Endothelial cell of umbilical vein (primary cell): ENCODE results near the gene RTEL1.
A peak's percentile ranks its signal among the peaks of the same experiment; 100 is the strongest.

Source experiments
- CTCF ChIP-seq, 2 donors: IDR thresholded peaks; 1 replicate in 1 of 2; 2 replicates in 1 of 2; pipeline ENCODE4 v1.5.1; 2011; ENCODE audit warnings: low read length in 2 of 2, mild to moderate bottlenecking in 2 of 2, moderate library complexity in 2 of 2, control low read depth in 1 of 2, inconsistent platforms in 1 of 2, low read depth in 1 of 2; ENCODE audit not compliant: insufficient read depth in 1 of 2; ENCODE audit errors: extremely low read depth in 1 of 2
- EZH2 ChIP-seq: IDR thresholded peaks from 2 replicates; pipeline ENCODE4 v1.6.1; 2012; ENCODE audit warnings: borderline replicate concordance, low read depth, mild to moderate bottlenecking, moderate library complexity, low read length, inconsistent platforms; ENCODE audit not compliant: severe bottlenecking
- MAX ChIP-seq: IDR thresholded peaks from 2 replicates; pipeline ENCODE4 v1.6.1; 2011; ENCODE audit not compliant: insufficient read depth, insufficient read length
- MYC ChIP-seq: IDR thresholded peaks from one replicate; pipeline ENCODE4 v1.6.1; 2011; ENCODE audit warnings: mild to moderate bottlenecking, low read depth, low read length
- POLR2A ChIP-seq: IDR thresholded peaks from 2 replicates; pipeline ENCODE4 v1.6.1; 2012; ENCODE audit warnings: low read depth, mild to moderate bottlenecking, control low read depth, low read length
- POLR2AphosphoS5 ChIP-seq: IDR thresholded peaks from 2 replicates; pipeline ENCODE4 v1.6.1; 2012; ENCODE audit warnings: low read depth, mild to moderate bottlenecking, control low read depth, low read length, moderate library complexity; ENCODE audit not compliant: insufficient read depth

GRCh38 chr20:63697868-63698545 lies 39.9 kb downstream of the RTEL1 start:
- no peak for TF ChIP-seq EZH2
- TF ChIP-seq CTCF (IDR thresholded peaks at IDR 0.05; ENCODE audit: extremely low read depth in 1 of 2, insufficient read depth in 1 of 2, low read depth in 1 of 2, low read length in 2 of 2), result no peak
- no peak for TF ChIP-seq POLR2A
- no peak for TF ChIP-seq MYC
- peak; percentile 23 for TF ChIP-seq POLR2AphosphoS5
- no peak for TF ChIP-seq MAX
